ENCODE measurements around the gene ARHGEF28. TPM values are rescaled to one million over a fixed set of nuclear protein-coding genes. Genes with fewer than 3 reads are reported as not detected.

ARHGEF28 gene
- total and polyA plus RNA-seq, 9 of the 15 experiments (the other 6 are each of a cell fraction or from before 2014, with no cell fraction given), result 0.27 TPM; not detected in 8

DNA sequence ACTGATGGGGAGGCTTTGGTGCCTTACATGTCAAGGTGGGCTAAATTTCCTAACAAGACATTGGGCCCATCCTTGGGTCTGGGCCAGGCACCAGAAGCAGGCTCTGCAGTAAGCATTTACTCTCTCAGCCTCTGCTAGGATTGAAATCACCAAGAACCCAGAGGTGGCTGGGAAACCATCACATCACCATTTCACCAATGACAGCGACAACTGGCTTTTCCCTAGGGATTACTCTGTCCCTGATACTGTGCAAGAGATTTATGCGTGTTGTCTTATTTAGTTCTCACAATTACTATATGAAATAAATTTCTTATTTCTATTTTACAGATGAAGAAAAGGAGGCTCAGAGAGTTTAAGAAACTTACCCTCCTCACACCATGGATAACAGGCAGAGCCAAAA lies 342.2 kb downstream of the ARHGEF28 start (continued):
- TF ChIP-seq, protein P1, sequence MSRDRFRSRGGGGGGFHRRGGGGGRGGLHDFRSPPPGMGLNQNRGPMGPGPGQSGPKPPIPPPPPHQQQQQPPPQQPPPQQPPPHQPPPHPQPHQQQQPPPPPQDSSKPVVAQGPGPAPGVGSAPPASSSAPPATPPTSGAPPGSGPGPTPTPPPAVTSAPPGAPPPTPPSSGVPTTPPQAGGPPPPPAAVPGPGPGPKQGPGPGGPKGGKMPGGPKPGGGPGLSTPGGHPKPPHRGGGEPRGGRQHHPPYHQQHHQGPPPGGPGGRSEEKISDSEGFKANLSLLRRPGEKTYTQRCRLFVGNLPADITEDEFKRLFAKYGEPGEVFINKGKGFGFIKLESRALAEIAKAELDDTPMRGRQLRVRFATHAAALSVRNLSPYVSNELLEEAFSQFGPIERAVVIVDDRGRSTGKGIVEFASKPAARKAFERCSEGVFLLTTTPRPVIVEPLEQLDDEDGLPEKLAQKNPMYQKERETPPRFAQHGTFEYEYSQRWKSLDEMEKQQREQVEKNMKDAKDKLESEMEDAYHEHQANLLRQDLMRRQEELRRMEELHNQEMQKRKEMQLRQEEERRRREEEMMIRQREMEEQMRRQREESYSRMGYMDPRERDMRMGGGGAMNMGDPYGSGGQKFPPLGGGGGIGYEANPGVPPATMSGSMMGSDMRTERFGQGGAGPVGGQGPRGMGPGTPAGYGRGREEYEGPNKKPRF (IDR thresholded peaks at IDR 0.05; ENCODE audit: low read depth, low read length), result no peak

DNA sequence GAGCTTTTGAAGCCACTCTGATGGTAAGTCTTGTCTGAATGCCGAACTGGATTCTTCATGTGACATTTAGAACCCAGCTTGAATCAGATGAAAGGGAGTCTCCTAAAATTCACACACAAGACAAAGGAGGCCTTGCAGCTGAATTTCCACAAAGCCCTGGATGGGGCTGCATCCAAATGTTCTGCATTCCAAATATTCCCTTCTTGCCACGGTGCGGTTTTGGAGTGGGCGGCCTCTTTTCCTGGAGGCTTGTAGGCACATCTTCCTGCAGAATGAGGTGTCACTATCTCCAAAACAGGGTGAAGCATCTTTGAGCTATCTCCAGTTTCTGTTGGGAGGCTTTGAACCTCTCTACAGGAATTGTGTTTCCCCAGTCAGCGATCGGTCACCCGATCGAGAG lies 342.7 kb downstream of the ARHGEF28 start:
- DNase-seq (ENCODE audit: extremely low read depth in 1 of 4, low spot score in 3 of 4) (no peak), ATAC-seq (no peak), FAIRE-seq (no peak)
- CTCF ChIA-PET (ENCODE audit: low intra/inter-chr PET ratio), result no interaction called here
- Histone ChIP-seq H3K4me2 (ENCODE audit: insufficient read depth, low read length) (no peak overlapping the region), H3K79me2 (ENCODE audit: control insufficient read depth, insufficient read depth, low read length) (no peaks in the 10 kb centered on the region), H3K27me3 (ENCODE audit: control insufficient read depth in 2 of 2, insufficient read depth in 2 of 2, low read length in 2 of 2) (no peaks in the 10 kb centered on the region; a peak in 1 of 5 replicates), H3K9me1 (ENCODE audit: control insufficient read depth, insufficient read depth, low read length) (no peaks in the 10 kb centered on the region), H3K4me1 (replicated peaks in 1 of 2; ENCODE audit: control insufficient read depth in 2 of 2, insufficient read depth in 2 of 2, low read length in 2 of 2) (no peaks in the 10 kb centered on the region), H3K4me3 (no peak overlapping the region), H3K9ac (ENCODE audit: insufficient read depth in 1 of 2, low read depth in 2 of 2, low read length in 2 of 2) (no peak overlapping the region), H2AFZ (ENCODE audit: low read depth, low read length) (no peak overlapping the region), H4K20me1 (replicated peaks; ENCODE audit: control insufficient read depth, insufficient read depth, low read length) (no peaks in the 10 kb centered on the region), H3K27ac (ENCODE audit: extremely low read depth, low read depth, low read length) (no peak overlapping the region), H3K9me3 (replicated peaks; ENCODE audit: control insufficient read depth, insufficient read depth, low read depth, low read length) (no peaks in the 10 kb centered on the region), H3K36me3 (ENCODE audit: control insufficient read depth, insufficient read depth, low read length) (no peaks in the 10 kb centered on the region)
- intact Hi-C loops (cut with micrococcal nuclease), result no loop called here
- POLR2A ChIA-PET, result no interaction called here
- in situ Hi-C loops (cut with MboI), result no loop called here
- no TSS peak for BruUV-seq (replicated peaks)
- 1% methylated on average over 8 of the region's 8 CpGs for WGBS (ENCODE audit: insufficient coverage, low coverage, missing lambda C conversion rate)
- TF ChIP-seq MAFG (tag; conservative IDR thresholded peaks at IDR 0.05) (no peak), FOXA3 (CRISPR knock-in tag; conservative IDR thresholded peaks at IDR 0.05 in 1 of 2, IDR thresholded peaks at IDR 0.05 in 1 of 2) (no peak), ZZZ3 (IDR thresholded peaks at IDR 0.05) (no peak), STAG1 (CRISPR knock-in tag; IDR thresholded peaks at IDR 0.05; ENCODE audit: borderline replicate concordance) (no peak), HEY1 (CRISPR knock-in tag; IDR thresholded peaks at IDR 0.05; ENCODE audit: borderline replicate concordance) (no peak), ZFX (CRISPR knock-in tag; IDR thresholded peaks at IDR 0.05) (no peak), ZNF174 (CRISPR knock-in tag; IDR thresholded peaks at IDR 0.05) (no peak), BHLHE40 (IDR thresholded peaks at IDR 0.05; ENCODE audit: low read length) (no peak), ZNF274 (IDR thresholded peaks at IDR 0.05; ENCODE audit: borderline replicate concordance, low read depth, low read length) (no peak), ZFP1 (CRISPR knock-in tag; IDR thresholded peaks at IDR 0.05) (no peak), NR1H2 (CRISPR knock-in tag; IDR thresholded peaks at IDR 0.05) (no peak), KLF16 (IDR thresholded peaks at IDR 0.05) (no peak), ZNF766 (CRISPR knock-in tag; conservative IDR thresholded peaks at IDR 0.05) (no peak)
- TF ChIP-seq, protein P2, sequence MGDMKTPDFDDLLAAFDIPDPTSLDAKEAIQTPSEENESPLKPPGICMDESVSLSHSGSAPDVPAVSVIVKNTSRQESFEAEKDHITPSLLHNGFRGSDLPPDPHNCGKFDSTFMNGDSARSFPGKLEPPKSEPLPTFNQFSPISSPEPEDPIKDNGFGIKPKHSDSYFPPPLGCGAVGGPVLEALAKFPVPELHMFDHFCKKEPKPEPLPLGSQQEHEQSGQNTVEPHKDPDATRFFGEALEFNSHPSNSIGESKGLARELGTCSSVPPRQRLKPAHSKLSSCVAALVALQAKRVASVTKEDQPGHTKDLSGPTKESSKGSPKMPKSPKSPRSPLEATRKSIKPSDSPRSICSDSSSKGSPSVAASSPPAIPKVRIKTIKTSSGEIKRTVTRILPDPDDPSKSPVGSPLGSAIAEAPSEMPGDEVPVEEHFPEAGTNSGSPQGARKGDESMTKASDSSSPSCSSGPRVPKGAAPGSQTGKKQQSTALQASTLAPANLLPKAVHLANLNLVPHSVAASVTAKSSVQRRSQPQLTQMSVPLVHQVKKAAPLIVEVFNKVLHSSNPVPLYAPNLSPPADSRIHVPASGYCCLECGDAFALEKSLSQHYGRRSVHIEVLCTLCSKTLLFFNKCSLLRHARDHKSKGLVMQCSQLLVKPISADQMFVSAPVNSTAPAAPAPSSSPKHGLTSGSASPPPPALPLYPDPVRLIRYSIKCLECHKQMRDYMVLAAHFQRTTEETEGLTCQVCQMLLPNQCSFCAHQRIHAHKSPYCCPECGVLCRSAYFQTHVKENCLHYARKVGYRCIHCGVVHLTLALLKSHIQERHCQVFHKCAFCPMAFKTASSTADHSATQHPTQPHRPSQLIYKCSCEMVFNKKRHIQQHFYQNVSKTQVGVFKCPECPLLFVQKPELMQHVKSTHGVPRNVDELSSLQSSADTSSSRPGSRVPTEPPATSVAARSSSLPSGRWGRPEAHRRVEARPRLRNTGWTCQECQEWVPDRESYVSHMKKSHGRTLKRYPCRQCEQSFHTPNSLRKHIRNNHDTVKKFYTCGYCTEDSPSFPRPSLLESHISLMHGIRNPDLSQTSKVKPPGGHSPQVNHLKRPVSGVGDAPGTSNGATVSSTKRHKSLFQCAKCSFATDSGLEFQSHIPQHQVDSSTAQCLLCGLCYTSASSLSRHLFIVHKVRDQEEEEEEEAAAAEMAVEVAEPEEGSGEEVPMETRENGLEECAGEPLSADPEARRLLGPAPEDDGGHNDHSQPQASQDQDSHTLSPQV (IDR thresholded peaks at IDR 0.05), result no peak
- TF ChIP-seq, protein P3, sequence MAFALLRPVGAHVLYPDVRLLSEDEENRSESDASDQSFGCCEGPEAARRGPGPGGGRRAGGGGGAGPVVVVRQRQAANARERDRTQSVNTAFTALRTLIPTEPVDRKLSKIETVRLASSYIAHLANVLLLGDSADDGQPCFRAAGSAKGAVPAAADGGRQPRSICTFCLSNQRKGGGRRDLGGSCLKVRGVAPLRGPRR (CRISPR knock-in tag; IDR thresholded peaks at IDR 0.05), result no peak
